K562 (cell line): ENCODE measurements around the gene PLXNA3. TPM values are rescaled to one million over a fixed set of nuclear protein-coding genes. Genes with fewer than 3 reads are reported as not detected.

ENCODE experiments used
- BRD4 ChIP-seq: fragments of 200-600 bp; sonication (generic); IDR thresholded peaks from 2 replicates; pipeline ENCODE4 v1.6.1; 2017; ENCODE audit warnings: inconsistent platforms
- CBFB ChIP-seq: sonication (generic); formaldehyde crosslinking; IDR thresholded peaks from 2 replicates; pipeline ENCODE4 v1.4.0; 2020; ENCODE audit warnings: mild to moderate bottlenecking, missing genetic modification reagents
- ESRRB ChIP-seq: fragments of 250-450 bp; sonication (Bioruptor Pico); IDR thresholded peaks from 2 replicates; pipeline ENCODE4 v1.5.0; 2020; ENCODE audit warnings: mild to moderate bottlenecking, moderate library complexity, borderline replicate concordance
- ETV1 ChIP-seq: fragments of 450-650 bp; conservative IDR thresholded peaks from 2 replicates; pipeline ENCODE4 v1.6.1; 2016; ENCODE audit warnings: missing genetic modification characterization, control low read depth, low read depth, missing compliant biosample characterization
- HSF4 ChIP-seq: fragments of 250-450 bp; sonication (Bioruptor Pico); IDR thresholded peaks from 2 replicates; pipeline ENCODE4 v2.1.2; 2022; ENCODE audit warnings: mild to moderate bottlenecking, moderate library complexity, borderline replicate concordance
- NR2C1 ChIP-seq, 2 experiments: fragments of 450-650 bp; IDR thresholded peaks; 2 replicates each; pipeline ENCODE4 v1.6.1; 2017; ENCODE audit warnings: mild to moderate bottlenecking in 2 of 2, antibody characterized with exemption in 1 of 2, inconsistent platforms in 1 of 2, missing compliant biosample characterization in 1 of 2, missing genetic modification characterization in 1 of 2
- RAD51 ChIP-seq: fragments of 450-650 bp; IDR thresholded peaks from 2 replicates; pipeline ENCODE4 v1.7.1; 2016; ENCODE audit warnings: low read depth, mild to moderate bottlenecking, borderline replicate concordance
- SETDB1 ChIP-seq: IDR thresholded peaks from one replicate; pipeline ENCODE4 v1.6.1; 2012; ENCODE audit warnings: low read length, control low read depth, inconsistent platforms
- STAT6 ChIP-seq: sonication (generic); formaldehyde crosslinking; IDR thresholded peaks from 2 replicates; pipeline ENCODE4 v1.8.1; 2023; ENCODE audit warnings: mild to moderate bottlenecking, missing genetic modification reagents
- ZNF318 ChIP-seq, 2 experiments: fragments of 450-650 bp; IDR thresholded peaks; 2 replicates each; pipeline ENCODE4 v1.6.1; 2016; ENCODE audit warnings: mild to moderate bottlenecking in 2 of 2, borderline replicate concordance in 1 of 2, low read depth in 1 of 2, moderate library complexity in 1 of 2
- ZNF41 ChIP-seq: fragments of 250-450 bp; sonication (Bioruptor Pico); conservative IDR thresholded peaks from 2 replicates; pipeline ENCODE4 v1.4.0; 2020; ENCODE audit warnings: mild to moderate bottlenecking
- ZNF699 ChIP-seq: fragments of 250-450 bp; sonication (Bioruptor Pico); IDR thresholded peaks from 2 replicates; pipeline ENCODE4 v1.8.0; 2021; ENCODE audit warnings: mild to moderate bottlenecking, moderate library complexity; ENCODE audit not compliant: insufficient replicate concordance
- polyA plus RNA-seq, 8 experiments: library from polyadenylated mRNA; depleted of rRNA in 4 of 8; stranded (reverse) in 5 of 8; unstranded in 3 of 8; fragments of >200 nt; fragmentation: Nextera tagmentation in 2 of 8; fragmentation: Illumina TruSeq in 1 of 8; extraction: Ambion mirVana in 2 of 8; extraction: Trizol in 1 of 8; gene quantifications; 2 replicates each; pipeline versions ENCODE4 v1.2.1 to v1.2.3, GENCODE V29; 2011 to 2014; ENCODE audit warnings: inconsistent platforms in 1 of 8, missing spikeins in 1 of 8
- total RNA-seq, 7 experiments: library from RNA; depleted of rRNA in 6 of 7; stranded (reverse); fragments of >200 nt in 6 of 7; fragmentation: Illumina TruSeq in 2 of 7; extraction: Trizol in 2 of 7; gene quantifications; 2 replicates each; pipeline versions ENCODE4 v1.2.1 to v1.2.3, GENCODE V29; 2011 to 2021; ENCODE audit warnings: low replicate concordance in 1 of 7

PLXNA3 gene
- total and polyA plus RNA-seq, 9 of the 15 experiments (the other 6 are each of a cell fraction or from before 2014, with no cell fraction given) = 0.32 to 47.8 (median 7.5) TPM

GRCh38 chrX:154434394-154435168 lies 23.5 kb upstream of the PLXNA3 start (continued):
- TF ChIP-seq ZNF318 (IDR thresholded peaks at IDR 0.05; ENCODE audit: borderline replicate concordance in 1 of 2, low read depth in 1 of 2) (no peak), SETDB1 (no peak), ZNF699 (CRISPR knock-in tag) (no peak), ETV1 (tag) (no peak), CBFB (CRISPR knock-in tag) (no peak), ESRRB (CRISPR knock-in tag) (no peak), BRD4 (no peak), NR2C1 (IDR thresholded peaks at IDR 0.05) (no peak), NR2C1 (tag; IDR thresholded peaks at IDR 0.05) (no peak), RAD51 (no peak), STAT6 (CRISPR knock-in tag) (no peak), HSF4 (CRISPR knock-in tag) (no peak), ZNF41 (CRISPR knock-in tag) (no peak)
